ENCODE data around the gene SPRR2D.
"Not testable (repeated sequence)": the region's sequence is repeated elsewhere in the genome, so short reads cannot be mapped to it uniquely, and the experiment has no call there.

SPRR2D gene

DNA sequence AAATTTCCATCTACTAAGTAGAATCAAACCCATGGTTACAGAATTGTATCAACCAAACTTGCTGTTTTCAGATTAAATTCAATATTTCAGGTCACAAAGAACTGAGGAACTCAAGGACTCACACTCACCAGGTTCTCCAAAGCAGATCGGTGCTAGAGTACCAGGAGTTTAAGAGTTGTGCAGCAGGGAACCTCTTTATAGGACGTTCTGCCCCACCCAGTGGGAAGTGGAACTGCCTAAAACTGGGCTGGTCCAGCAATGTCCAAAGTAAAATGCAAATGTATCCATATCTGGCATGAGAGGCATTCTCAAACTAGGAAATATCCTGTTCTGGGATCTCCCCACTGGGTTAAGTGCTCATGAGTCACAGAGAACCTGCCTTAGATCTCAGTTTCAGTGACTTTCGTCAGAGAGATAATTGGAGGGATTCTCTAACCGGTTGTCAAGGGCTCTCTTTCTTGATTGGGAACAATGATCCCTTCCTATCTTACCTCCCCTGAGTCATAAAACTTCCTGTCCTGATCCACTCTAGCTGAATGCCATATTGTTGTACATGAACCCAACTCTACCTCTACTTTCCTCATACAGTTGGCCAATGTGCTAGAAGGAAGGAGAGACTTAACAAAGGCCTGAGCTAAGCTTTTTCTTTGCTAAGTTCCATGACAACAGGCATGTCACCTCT lies at the start of gene SPRR2D:
Gene SPRR2D (minus strand): TSS at position 171 of the 682 bp plus-strand sequence. CDS start 774 bp downstream, outside the sequence.
- DNase-seq (ENCODE audit: low read depth) = no peak

DNA sequence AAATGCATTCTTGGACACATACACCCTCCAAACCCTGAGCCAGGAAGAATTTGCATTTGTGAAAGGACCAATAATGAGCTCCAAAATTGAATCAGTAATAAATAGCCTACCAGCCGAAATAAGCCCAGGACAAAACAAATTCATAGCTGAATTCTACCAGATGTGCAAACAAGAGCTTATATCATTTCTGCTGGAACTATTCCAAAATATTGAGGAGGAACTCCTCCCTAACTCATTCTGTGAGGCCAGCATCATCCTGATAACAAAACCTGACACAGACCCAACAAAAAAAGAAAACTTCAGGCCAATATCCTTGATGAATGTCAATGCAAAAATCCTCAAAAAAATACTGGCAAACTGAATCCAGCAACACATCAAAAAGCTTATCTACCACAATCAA lies 46.7 kb upstream of the SPRR2D start:
- DNase-seq (ENCODE audit: low read depth) = no peak

DNA sequence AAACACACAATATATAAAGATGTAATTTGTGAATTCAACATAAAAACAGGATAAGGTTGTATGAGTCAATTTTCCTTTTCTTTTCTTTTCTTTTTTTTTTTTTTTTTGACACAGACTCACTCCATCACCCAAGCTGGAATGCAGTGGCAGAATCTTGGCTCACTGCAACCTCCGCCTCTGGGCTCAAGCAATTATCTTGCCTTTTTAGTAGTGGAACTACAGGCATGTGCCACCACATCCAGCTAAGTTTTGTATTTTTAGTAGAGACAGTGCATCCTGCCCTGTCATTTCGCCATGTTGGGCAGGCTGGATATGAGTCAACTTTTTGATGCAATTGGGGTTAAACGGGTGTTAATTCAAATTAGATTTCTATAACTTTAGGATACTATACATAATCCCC lies 40.8 kb upstream of the SPRR2D start:
- DNase-seq (ENCODE audit: low read depth) = no peak

- no peak for DNase-seq (ENCODE audit: low read depth)
Observed at GRCh38 chr1:153072806-153073726, 32.1 kb upstream of the SPRR2D start.

DNA sequence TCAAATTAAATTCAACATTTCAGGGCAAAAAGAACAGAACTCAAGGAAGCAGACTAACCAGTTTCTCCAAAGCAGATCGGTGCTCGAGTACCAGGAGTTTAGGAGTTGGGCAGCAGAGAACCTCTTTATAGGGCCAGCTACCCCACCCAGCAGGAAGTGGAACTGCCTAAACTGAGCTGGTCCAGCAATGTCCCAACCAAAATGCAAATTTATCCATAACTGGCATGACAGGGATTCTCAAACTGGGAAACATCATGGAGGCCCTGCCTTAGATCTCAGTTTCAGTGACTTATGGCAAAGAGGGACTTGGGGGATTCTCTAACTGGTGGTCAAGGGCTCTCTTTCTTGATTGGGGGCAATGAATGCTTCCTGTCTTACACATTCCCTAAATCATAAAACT lies 30.6 kb upstream of the SPRR2D start, which contains the start of gene SPRR2B:
Gene SPRR2B (minus strand): TSS at position 101 of the 400 bp plus-strand sequence. CDS start 772 bp downstream, outside the sequence.
- DNase-seq (ENCODE audit: low read depth) = no peak

DNA sequence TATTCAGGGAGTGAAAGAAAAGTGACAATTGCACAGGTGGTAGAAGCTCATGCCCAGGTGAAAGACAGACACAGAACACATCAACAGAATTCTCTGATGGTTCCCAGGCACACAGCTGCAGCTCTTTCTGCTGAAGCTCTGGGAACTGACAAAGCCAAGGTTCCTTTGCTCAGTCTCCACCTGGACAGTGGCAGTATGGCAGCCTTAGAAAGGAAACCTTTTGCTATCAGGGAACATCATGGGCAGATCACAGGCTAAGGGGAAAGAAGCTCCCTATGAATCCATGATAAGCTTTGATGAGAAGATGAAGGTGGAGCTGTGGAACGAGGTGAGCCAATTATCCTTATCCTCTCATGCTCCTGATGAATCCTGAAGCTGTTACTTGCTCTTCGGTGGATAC lies 29.3 kb upstream of the SPRR2D start:
- no peak for DNase-seq (ENCODE audit: low read depth)

DNA sequence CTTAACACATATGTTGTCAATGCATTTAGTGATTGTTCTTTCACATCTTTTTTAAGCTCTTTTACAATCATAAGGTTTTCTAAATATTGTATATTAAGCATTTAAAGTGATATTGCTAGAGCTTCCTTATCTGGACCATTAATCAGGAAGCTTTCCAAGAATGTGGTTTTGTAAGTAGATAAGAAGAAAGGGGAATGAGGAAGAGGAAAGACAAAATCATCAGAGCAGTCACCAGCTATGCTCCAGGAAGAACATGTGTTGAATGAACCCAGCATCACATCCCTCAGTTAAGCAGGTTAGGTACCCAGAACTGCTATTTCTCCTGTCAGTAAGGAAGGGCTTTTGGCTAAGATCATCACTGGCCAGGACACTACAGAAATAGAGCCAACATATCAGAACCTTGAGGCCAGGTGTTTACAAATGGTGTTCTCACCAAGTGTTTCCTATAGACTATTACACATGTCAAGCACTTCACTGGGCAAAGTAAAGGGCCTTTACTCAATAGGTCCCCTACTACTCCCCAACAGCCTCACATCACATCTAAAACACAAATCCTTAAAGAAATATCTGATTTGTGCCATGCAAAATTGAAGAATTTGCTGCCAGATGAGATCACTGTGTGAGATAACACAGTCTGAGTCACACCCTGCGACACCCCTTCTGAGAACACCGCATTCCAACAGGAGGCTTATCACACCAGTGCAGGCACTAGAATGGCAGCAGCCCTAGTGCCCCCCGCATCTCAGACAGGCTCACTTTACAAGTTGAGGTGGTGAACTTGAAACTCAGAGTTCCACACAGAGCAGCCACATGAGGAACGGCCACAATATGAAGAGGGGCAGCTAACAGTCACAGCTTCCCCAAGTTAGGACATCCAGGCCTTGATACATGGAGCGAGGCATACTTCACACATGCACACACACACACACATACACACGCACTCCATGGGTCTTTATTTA lies 18.2 kb upstream of the SPRR2D start:
- DNase-seq (ENCODE audit: low read depth) = no peak

DNA sequence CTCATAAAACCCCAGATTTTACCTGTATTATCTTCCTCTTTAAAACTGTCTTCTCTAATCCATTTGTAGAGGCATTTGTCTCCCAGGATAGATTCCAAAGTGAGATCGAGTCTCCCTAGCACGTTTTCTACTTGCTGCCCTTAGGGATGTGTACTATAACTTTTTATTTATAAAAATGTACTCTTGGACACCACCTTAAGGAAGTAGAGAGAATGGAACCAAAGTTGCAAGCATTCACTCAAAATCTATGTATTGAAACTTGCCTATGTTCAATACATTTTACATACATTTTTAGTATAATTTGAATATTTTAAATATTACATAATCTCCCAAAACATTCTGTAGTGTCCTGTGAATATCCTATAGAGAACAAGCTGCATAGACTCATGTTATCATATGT lies 17.2 kb upstream of the SPRR2D start:
- DNase-seq (ENCODE audit: low read depth) = no peak

GRCh38 chr1:153057375-153057774 lies 16.5 kb upstream of the SPRR2D start, which contains the start of gene SPRR2A:
SPRR2A (minus strand) TSS chr1:153057512; CDS start chr1:153056735, 777 bp downstream.
- DNase-seq (ENCODE audit: low read depth) = no peak

DNA sequence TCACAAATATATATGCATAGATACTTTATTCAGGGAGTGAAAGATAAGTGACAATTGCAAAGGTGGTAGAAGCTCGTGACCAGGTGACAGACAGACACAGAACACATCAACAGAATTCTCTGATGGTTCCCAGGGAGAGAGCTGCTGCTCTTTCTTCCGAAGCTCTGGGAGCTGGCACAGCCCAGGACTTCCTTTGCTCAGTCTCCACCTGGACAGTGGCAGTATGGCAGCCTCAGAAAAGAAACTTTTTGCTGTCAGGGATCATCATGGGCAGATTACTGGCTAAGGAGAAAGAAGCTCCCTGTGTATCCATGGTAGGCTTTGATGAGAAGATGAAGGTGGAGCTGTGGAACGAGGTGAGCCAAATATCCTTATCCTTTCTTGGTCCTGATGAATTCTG lies 15.2 kb upstream of the SPRR2D start:
- DNase-seq (ENCODE audit: low read depth) = not testable (repeated sequence)

- DNase-seq (ENCODE audit: low read depth) = no peak
Observed at GRCh38 chr1:153049211-153049610, 8.3 kb upstream of the SPRR2D start.

- DNase-seq (ENCODE audit: low read depth) = no peak
Observed at GRCh38 chr1:153035211-153035610, 5.7 kb downstream of the SPRR2D start.

DNA sequence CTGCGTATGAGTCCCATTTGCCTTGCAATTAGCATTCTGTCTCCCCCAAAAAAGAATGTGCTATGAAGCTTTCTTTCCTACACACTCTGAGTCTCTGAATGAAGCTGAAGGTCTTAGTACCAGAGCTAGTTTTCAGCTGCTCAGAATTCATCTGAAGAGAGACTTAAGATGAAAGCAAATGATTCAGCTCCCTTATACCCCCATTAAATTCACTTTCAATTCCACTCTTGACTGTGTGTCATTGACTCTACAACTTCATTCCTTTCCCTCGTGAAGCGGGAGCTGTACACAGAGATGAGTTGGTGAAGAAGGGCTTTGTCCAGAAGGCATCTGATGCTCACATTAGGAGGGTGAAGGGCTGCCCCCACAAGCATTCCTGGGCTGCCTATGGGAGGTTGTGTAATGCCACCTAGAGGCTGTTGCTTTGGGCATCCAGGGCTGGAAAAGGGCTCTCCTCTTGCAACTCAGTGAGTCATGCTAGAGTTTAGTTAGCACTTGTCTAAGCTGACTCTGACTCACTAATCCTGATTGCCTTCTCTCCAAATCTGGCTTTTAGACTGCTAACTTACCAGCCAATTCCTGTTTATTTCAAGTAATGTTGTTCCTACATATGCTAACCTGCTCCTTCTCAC lies 8.1 kb downstream of the SPRR2D start:
- DNase-seq (ENCODE audit: low read depth) = no peak

- DNase-seq (ENCODE audit: low read depth) = no peak
Observed at GRCh38 chr1:153032073-153032472, 8.8 kb downstream of the SPRR2D start.

GRCh38 chr1:153030895-153031294 lies 10.0 kb downstream of the SPRR2D start, which contains the start of gene SPRR1B:
SPRR1B (plus strand) TSS chr1:153031203; CDS start chr1:153032346, 1,143 bp downstream.
- no peak for DNase-seq (ENCODE audit: low read depth)

DNA sequence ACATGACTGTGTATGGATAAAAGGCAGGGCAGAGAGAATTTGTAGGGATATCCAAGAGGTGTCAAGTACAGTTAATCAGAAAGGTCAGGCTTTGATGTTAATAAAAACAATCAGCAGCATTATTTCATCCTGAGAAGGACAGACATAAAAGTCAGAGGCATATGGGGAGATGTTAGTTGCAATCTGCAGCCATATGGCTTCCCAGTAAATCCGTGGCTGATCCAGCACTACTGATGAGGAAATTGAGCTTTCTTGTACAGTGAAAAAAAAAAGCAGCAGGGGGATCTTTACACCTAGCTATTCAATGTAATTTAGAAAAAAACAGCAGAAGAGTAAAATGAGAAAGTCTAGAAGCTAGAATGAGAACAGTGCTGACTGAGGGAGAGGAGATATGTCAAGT lies 12.2 kb downstream of the SPRR2D start:
- no peak for DNase-seq (ENCODE audit: low read depth)

DNA sequence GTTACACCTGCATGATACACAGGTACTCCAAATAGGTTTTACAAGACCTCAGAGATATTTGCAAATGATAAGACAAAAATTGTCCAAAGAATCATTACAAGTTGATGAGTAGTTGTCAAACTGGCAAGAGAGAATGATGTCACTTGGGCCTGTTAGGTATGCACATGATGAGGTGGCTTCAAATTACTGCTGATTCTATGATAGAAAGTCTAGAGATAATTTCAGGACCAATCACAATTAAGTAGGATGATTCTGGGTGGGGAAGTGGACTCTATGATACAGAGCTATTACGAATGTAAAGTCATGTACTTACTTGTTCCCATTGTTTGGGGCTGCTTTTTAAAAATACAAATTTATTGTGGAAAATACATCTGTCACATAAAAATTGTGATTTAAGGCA lies 15.1 kb downstream of the SPRR2D start:
- no peak for DNase-seq (ENCODE audit: low read depth)

GRCh38 chr1:153024413-153024812 lies 16.5 kb downstream of the SPRR2D start:
- DNase-seq (ENCODE audit: low read depth) = no peak

DNA sequence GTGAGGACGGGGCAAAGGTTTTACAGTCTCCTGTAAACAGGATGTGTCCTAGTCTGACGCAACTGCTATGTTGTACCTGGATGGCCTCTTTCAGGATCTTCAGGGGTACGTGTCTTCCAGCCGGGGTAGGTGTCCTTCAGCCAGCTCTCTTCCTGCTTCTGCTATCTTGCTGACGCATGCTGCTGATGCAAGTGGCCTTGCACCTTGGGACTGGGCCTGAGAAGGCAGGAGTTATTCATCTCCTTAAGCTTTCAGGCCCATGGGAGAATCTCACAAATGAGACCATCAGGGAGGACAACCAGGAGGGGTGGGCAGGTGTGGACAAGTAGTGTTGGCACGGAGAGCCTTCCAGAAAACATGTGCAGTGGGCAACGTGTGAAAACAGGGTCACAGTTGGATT lies 17.8 kb downstream of the SPRR2D start:
- DNase-seq (ENCODE audit: low read depth) = no peak

- DNase-seq (ENCODE audit: low read depth) = not testable (repeated sequence)
Observed at GRCh38 chr1:153022340-153022739, 18.6 kb downstream of the SPRR2D start.

DNA sequence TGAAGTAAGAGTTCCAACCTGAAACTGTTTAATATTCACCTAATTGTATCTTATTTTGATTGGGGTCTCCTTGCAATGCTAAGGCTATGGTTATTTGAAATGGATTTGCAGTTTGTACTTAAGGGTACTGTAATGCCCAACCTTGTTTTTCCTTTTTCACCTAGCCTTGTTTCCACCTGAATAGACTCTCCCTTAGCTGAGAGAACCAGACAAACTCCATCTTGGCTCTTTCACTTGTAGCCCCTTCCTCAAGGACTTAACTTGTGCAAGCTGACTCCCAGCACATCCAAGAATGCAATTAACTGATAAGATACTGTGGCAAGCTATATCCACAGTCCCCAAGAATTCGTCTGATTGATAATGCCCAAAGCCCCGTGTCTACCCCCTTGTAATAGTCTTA lies 19.1 kb downstream of the SPRR2D start:
- not testable (repeated sequence) for DNase-seq (ENCODE audit: low read depth)

Data from stimulated activated CD8-positive, alpha-beta memory T cell treated with anti-CD3 and anti-CD28 coated beads, Interleukin-7, amount 100 ng/mL, for 24 hours (primary cell).